Stimulated activated naive CD8-positive, alpha-beta T cell treated with anti-CD3 and anti-CD28 coated beads, Interleukin-15, Interleukin-2, amounts not matched to agents 100 ng/mL and 50 ng/mL, for 24 hours (primary cell): ENCODE data around the gene NBEA.
"Not testable (repeated sequence)": the region's sequence is repeated elsewhere in the genome, so short reads cannot be mapped to it uniquely, and the experiment has no call there.

ENCODE experiments used
- H3K27ac Mint-ChIP-seq: one replicate; pipeline ENCODE4 v1.8.0; 2021; ENCODE audit warnings: mild to moderate bottlenecking, mixed read lengths
- H3K27me3 Mint-ChIP-seq: one replicate; pipeline ENCODE4 v1.8.0; 2021; ENCODE audit warnings: mixed read lengths
- H3K36me3 Mint-ChIP-seq: one replicate; pipeline ENCODE4 v1.8.0; 2021; ENCODE audit warnings: low read depth, mixed read lengths
- H3K4me1 Mint-ChIP-seq: one replicate; pipeline ENCODE4 v1.8.0; 2021; ENCODE audit warnings: low read depth, mixed read lengths
- H3K4me3 Mint-ChIP-seq: one replicate; pipeline ENCODE4 v1.8.0; 2021; ENCODE audit warnings: mild to moderate bottlenecking, mixed read lengths
- H3K9me3 Mint-ChIP-seq: one replicate; pipeline ENCODE4 v1.8.0; 2021; ENCODE audit warnings: mixed read lengths

NBEA gene

DNA sequence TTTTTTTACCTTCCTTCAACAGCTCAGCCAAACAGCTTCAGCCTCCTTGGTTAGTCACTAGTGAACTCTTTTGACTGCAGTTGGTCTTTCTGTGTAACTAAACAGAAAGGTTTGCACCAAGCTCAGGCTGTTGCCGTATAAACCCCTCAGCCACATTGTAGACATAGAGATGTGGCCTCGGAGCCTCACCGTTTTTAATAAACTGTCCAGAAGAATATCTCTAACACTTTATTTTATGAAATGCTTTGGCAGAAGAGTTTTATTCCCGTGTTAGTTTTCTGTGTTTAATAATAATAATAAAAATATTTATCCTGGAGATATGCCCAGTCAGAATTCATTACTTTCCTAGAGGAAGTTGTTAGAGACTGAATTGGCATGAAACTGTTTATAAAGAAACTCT lies 706.1 kb downstream of the NBEA start:
- Mint-ChIP-seq H3K4me3 (no peak overlapping the region), H3K4me1 (no peaks in the 10 kb centered on the region), H3K27ac (no peak overlapping the region), H3K27me3 (no peaks in the 10 kb centered on the region), H3K36me3 (peaks cover 4% of the 10 kb centered on the region), H3K9me3 (no peaks in the 10 kb centered on the region)

DNA sequence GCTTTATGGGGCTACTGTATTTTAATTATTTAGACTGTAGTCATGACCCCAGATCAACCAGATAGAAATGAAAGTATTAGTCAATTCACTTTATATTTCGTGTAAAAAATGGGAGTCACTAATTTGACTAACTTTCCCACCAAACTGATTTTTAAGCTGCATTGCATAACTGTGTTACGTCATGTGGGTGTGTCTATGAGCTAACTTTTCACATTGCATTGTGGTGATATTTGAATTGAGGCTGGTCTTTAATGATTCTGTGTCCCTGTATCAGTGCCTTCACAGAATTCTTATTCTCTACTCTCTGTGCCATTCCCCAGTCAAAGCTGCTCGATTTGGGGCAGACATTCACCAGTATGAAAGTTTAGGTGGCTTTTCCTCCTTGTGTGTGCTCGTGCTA lies 707.1 kb downstream of the NBEA start:
- H3K27me3 Mint-ChIP-seq: no peaks in the 10 kb centered on the region
- peaks cover 4% of the 10 kb centered on the region for H3K36me3 Mint-ChIP-seq
- H3K4me3 Mint-ChIP-seq: no peak overlapping the region
- no peaks in the 10 kb centered on the region for H3K9me3 Mint-ChIP-seq
- H3K27ac Mint-ChIP-seq: no peak overlapping the region
- H3K4me1 Mint-ChIP-seq: no peaks in the 10 kb centered on the region

DNA sequence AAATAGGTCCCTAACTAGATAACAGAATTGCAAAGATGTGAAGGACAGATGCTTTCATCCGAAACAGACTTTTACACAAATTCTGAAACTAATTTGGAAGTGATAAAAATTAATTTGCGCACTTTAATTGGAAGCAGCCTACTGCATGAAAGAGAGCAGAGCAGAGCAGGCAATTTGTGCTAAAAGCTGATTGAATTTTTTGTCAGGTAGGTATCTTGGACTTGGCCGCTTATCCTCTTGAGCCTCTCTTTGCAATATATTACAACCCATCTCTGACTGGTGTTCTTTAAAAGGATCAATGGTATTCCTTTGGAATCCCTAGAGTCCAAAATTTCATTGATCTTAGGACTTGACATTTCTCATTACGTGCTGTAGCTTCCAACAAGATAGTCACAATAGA lies 717.7 kb downstream of the NBEA start:
- no peaks in the 10 kb centered on the region for H3K4me1 Mint-ChIP-seq
- H3K36me3 Mint-ChIP-seq: no peaks in the 10 kb centered on the region
- no peaks in the 10 kb centered on the region for H3K27me3 Mint-ChIP-seq
- no peaks in the 10 kb centered on the region for H3K9me3 Mint-ChIP-seq
- no peak overlapping the region for H3K27ac Mint-ChIP-seq
- no peak overlapping the region for H3K4me3 Mint-ChIP-seq

DNA sequence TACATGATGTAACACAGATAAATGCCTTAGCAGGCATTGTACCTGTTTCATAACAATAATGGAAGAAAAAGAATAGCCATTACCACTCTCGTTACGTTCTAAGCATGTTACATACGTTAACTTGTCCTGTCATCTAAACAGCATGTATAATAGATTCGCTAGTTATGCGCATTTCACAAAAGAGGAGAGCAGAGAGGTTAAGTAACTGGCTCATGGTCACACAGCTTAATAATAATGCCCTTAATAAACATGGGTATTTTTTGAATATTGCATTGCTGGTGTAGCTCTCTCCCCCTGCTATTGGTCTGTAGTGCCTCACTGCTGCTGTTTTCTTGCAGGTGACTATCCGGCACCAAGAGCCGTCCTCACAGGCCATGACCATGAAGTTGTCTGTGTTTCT lies 722.7 kb downstream of the NBEA start:
- Mint-ChIP-seq H3K27ac (no peak overlapping the region), H3K27me3 (no peaks in the 10 kb centered on the region), H3K9me3 (no peaks in the 10 kb centered on the region), H3K4me3 (no peak overlapping the region), H3K4me1 (no peaks in the 10 kb centered on the region), H3K36me3 (no peaks in the 10 kb centered on the region)

DNA sequence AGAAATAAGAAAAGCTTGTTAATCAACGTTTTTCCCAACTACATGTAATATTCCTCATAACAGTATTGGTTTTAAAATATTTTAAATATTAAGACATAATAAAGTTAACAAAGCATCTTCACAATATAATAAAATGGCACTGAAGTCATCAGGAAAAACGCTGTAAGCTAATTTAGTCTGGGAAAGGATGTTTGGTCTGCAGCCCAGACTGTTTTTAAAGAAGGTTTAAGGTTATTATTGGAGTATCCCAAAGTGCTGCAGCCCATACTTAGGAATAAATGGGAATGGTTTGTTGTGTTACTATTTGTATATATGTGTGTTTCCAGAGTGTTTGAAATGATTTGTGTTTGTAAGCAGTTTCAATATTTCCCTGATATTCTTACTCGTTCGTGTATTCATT lies 727.3 kb downstream of the NBEA start:
- Mint-ChIP-seq H3K36me3 (no peaks in the 10 kb centered on the region), H3K4me1 (no peaks in the 10 kb centered on the region), H3K27ac (no peak overlapping the region), H3K9me3 (no peaks in the 10 kb centered on the region), H3K27me3 (no peaks in the 10 kb centered on the region), H3K4me3 (no peak overlapping the region)

DNA sequence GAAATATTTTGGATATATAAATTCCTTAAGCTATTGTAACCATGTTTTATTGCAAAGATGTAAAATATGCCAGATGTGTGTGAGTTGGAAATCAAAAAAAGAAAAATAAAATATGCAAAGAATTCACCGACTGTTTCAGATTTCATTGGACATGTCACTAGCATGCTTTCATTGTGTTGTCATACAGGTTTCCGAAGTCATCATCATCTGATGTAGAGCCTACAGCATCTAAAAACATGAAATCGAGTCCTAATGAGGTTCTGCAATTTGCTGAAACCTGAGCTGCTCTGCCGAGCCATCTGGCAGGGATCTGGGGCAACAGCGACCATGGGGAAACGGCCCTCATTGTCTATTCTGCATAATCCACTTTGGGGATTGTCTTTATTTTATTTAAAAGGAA lies 730.5 kb downstream of the NBEA start:
- Mint-ChIP-seq H3K9me3 (no peaks in the 10 kb centered on the region), H3K27ac (no peak overlapping the region), H3K4me1 (no peaks in the 10 kb centered on the region), H3K4me3 (no peak overlapping the region), H3K36me3 (no peaks in the 10 kb centered on the region), H3K27me3 (no peaks in the 10 kb centered on the region)

DNA sequence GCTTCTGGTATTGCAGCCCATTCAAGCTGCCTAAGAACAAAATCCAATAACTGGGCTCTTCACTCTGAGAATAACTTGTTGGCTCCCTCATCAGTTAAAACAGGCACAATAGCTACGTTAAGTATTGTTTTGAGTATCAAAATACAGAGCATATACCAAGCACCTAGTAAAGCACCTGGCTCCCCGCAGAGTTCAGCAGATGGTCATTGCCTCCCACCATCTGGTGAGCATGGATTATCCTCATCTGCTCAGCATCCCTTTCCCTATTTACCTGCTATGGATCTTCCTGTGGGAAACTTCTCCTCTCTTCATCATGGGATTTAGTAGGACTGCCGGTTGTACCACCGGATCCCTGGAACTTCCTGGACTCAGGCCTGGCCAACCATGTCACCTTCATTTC lies 733.6 kb downstream of the NBEA start:
- Mint-ChIP-seq H3K36me3 (no peaks in the 10 kb centered on the region), H3K9me3 (no peaks in the 10 kb centered on the region), H3K4me3 (no peak overlapping the region), H3K4me1 (no peaks in the 10 kb centered on the region), H3K27me3 (no peaks in the 10 kb centered on the region), H3K27ac (no peak overlapping the region)

DNA sequence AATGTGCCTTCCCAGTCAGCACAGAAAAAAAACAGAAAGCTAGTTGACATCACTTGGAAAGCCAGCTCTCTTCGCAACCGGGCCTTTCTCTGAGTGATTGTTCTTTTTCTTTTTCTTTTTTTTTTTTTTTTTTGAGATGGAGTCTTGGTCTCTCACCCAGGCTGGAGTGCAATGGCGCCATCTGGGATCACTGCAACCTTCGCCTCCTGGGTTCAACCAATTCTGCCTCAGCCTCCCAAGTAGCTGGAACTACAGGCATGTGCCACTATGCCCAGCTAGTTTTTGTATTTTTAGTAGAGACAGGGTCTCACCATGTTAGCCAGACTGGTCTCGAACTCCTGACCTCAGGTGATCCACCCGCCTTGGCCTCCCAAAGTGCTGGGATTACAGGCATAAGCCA lies 735.8 kb downstream of the NBEA start:
- H3K4me3 Mint-ChIP-seq, H3K36me3 Mint-ChIP-seq, H3K9me3 Mint-ChIP-seq, H3K27me3 Mint-ChIP-seq, H3K27ac Mint-ChIP-seq, H3K4me1 Mint-ChIP-seq: not testable (repeated sequence)

DNA sequence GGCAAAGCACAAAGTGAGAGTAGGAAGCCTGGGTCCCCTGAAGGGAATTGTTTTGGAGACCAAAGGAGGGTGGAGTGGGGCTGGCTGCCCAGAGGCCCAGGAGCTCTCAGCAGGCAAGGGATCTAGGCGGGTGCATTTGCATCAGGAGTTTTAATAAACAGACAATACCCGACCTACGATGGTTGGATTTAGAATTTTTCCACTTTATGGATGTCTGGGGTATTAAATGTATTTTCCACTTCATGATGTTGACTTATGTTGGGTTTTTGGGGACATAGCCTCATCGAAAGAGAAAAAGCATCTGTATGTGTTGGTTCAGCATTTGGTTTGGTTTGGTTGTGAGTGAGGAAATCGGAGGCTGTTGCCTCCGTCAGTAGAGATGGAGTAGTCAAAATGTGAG lies 739.6 kb downstream of the NBEA start:
- Mint-ChIP-seq H3K36me3 (no peaks in the 10 kb centered on the region), H3K4me3 (no peak overlapping the region), H3K9me3 (no peaks in the 10 kb centered on the region), H3K27ac (no peak overlapping the region), H3K4me1 (no peaks in the 10 kb centered on the region), H3K27me3 (no peaks in the 10 kb centered on the region)

DNA sequence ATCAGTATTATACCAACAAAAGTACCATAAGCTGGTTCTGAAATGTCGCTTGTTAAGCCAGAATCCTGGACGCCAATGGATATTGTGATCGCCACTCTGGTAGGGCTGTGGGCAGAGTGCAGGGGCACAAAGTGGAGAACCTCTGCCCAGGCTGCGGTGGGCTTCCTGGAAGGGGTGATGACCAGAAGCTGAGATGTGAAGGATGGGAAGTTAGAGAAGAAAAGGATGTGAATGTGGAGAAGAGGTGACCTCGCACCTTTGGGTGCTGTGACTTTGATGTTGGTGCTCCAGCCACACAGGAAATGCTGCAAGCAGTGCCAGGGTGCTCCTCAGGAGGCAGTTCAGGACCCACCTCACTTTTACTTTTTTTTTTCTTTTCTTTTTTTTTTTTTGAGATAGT lies 742.4 kb downstream of the NBEA start:
- no peaks in the 10 kb centered on the region for H3K4me1 Mint-ChIP-seq
- H3K27ac Mint-ChIP-seq: no peak overlapping the region
- no peaks in the 10 kb centered on the region for H3K9me3 Mint-ChIP-seq
- H3K36me3 Mint-ChIP-seq: no peaks in the 10 kb centered on the region
- no peak overlapping the region for H3K4me3 Mint-ChIP-seq
- no peaks in the 10 kb centered on the region for H3K27me3 Mint-ChIP-seq

DNA sequence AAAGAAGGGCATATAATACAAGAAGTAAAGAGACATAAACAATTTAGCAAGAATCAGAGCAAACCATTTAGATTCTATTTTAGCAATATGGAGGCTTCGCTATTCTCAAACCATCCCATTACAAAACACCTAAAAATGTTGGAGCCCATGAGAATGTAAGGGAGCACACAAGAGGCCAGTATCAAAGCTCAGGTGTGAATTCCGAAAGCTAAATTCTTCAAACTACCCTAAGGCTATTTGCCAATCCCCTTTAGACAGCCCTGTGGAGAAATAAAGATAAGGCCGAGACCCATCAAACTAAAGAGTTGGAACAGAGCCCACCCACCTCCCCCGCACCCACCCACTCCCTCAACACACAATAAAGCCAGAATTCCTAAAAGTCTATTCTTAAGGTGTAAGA lies 745.3 kb downstream of the NBEA start:
- no peaks in the 10 kb centered on the region for H3K9me3 Mint-ChIP-seq
- H3K36me3 Mint-ChIP-seq: no peaks in the 10 kb centered on the region
- H3K4me3 Mint-ChIP-seq: no peak overlapping the region
- H3K4me1 Mint-ChIP-seq: no peaks in the 10 kb centered on the region
- no peaks in the 10 kb centered on the region for H3K27me3 Mint-ChIP-seq
- H3K27ac Mint-ChIP-seq: no peak overlapping the region

DNA sequence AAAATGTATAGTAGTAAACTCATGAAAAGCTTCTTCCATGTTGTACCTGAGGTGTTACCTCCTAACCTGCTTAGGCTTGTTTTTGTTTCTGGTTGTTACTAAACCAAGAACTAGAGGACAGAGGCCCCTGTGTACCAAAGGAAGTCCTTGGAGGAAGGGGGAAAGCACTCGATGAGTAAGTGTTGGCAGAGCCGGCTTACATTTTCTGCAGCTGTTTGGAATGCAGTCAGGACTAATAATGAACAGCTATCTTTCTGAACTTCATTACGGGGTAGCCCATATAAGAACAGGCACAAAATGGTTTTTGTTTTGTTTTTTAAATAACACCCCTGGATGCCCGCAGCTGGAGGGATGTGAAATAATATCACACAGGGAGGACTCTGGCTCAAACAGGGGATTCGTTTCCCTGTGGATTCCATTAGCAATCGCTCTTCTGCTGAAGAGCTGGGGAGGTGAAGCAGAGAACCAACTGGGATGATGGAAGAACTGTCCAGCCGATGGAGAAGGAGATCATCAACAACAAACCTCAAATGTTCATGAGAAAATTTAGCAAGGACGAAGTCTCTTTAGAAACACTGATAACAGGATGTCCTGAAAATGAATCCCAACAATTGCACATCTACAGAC lies 748.6 kb downstream of the NBEA start:
- no peak overlapping the region for H3K4me3 Mint-ChIP-seq
- no peaks in the 10 kb centered on the region for H3K36me3 Mint-ChIP-seq
- H3K27me3 Mint-ChIP-seq: no peaks in the 10 kb centered on the region
- no peaks in the 10 kb centered on the region for H3K9me3 Mint-ChIP-seq
- H3K27ac Mint-ChIP-seq: no peak overlapping the region
- no peaks in the 10 kb centered on the region for H3K4me1 Mint-ChIP-seq

DNA sequence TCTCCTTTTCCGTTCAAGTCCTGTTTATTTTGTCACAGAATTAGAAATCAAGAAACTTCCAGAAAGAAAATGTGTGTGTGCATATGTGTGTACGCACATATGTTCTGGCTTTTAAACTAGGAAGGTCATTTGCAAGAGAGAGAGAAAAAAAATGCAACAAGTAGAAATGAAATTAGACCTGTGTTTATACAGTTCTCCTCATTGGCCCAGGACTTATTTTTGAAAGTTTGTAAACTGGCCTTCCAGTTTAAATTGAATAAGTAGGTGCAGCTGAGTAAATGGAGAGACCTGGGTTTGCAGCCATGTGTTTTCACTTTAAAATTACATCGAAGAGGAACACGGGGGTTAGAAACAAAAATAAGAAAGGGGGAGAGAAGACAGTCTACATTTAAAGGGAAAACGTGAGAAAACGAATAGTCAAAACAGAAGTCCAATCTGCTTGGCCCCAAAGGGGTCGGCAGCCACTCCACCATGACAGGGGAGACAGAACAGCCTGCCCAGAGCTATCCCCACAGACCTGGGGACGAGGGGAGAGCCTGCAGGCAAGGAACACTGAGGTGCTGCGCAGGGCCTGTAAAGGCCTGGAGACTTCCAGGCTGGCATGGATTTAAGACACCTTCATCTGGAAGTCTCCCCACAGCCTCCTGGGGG lies 751.2 kb downstream of the NBEA start:
- no peaks in the 10 kb centered on the region for H3K27me3 Mint-ChIP-seq

DNA sequence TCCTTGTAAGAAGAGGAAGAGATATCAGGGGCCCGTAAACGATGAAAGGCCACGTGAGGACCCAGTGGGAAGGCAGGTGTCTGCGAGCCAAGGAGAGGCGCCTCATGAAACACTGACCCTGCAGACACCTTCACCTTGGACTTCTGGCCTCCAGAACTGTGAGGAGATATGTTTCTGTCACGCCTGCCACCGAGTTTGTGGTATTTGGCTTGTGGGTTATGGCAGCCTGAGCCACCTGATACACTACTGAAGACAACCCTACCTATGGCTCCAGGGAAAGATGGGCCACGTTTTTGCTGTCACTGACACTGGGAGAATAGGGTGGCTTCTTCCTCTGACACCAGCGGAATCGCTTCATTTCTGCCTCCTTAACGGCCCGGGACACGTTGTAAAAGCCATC lies 752.0 kb downstream of the NBEA start:
- Mint-ChIP-seq H3K4me1 (no peaks in the 10 kb centered on the region), H3K9me3 (no peaks in the 10 kb centered on the region), H3K4me3 (no peak overlapping the region), H3K36me3 (no peaks in the 10 kb centered on the region), H3K27ac (no peak overlapping the region), H3K27me3 (no peaks in the 10 kb centered on the region)

More for the DNA sequence above, 751.2 kb downstream of the NBEA start:
- Mint-ChIP-seq H3K4me3 (no peak overlapping the region), H3K27ac (no peak overlapping the region), H3K9me3 (no peaks in the 10 kb centered on the region), H3K4me1 (no peaks in the 10 kb centered on the region), H3K36me3 (no peaks in the 10 kb centered on the region)

DNA sequence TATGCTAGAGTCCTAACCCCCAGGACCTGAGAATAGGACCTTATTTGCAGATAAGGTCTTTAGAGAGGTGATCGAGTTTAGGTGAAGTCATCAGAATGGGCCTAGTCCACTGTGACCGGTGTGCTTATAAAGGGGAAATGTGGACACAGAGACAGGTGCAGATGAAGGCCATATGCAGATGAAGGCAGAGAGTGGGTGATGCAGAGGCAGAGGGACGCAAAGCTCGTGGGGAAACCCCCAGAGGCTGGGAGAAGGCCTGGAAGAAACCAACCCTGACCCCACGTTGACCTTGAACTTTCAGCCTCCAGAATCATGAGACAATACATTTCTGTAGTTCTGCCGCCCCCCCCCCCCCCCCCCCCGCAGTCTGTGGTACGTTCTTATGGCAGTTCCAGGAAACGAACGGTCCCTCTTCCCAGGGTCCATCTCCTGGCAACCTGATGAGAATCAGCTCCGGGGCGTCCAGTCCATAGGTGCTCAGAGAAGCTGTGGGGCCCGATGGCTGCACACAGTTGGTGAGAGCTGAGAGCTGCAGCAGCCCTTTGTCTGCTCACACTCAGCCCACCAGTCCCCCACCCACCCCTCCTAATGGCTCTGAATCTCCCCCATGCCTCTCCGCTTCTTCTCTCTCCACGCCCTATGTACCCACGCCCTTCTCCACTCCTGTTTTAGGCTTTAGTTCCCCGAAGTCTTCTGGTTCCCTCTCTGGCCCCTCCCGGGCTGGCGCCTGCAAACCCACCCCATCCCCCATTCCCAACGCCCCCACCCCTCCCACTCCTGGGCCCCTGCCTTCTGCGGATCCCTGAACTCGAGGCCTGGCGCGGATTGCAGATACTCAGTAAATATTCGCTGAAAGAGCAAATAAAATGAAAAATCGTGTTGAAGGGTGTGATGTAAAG lies 752.7 kb downstream of the NBEA start:
- H3K27me3 Mint-ChIP-seq: no peaks in the 10 kb centered on the region
- H3K36me3 Mint-ChIP-seq: no peaks in the 10 kb centered on the region
- H3K4me1 Mint-ChIP-seq: no peaks in the 10 kb centered on the region
- H3K9me3 Mint-ChIP-seq: no peaks in the 10 kb centered on the region
- no peak overlapping the region for H3K27ac Mint-ChIP-seq
- H3K4me3 Mint-ChIP-seq: no peak overlapping the region
